HEK293 (cell line): ENCODE measurements around the gene NAA20.

Experiments
- BCL11A ChIP-seq: fragments of 450-650 bp; formaldehyde crosslinking; IDR thresholded peaks from 2 replicates; pipeline ENCODE4 v1.5.1; 2016; ENCODE audit warnings: low read depth, missing biosample characterization, missing genetic modification characterization
- BCL6B ChIP-seq: fragments of 450-650 bp; formaldehyde crosslinking; IDR thresholded peaks from 2 replicates; pipeline ENCODE4 v1.5.1; 2017; ENCODE audit warnings: missing biosample characterization, missing genetic modification characterization
- GFI1B ChIP-seq: fragments of 450-650 bp; formaldehyde crosslinking; IDR thresholded peaks from 2 replicates; pipeline ENCODE4 v1.5.1; 2016; ENCODE audit warnings: missing biosample characterization, missing genetic modification characterization
- GLIS1 ChIP-seq: fragments of 450-650 bp; formaldehyde crosslinking; IDR thresholded peaks from 2 replicates; pipeline ENCODE4 v1.5.1; 2016; ENCODE audit warnings: missing biosample characterization, missing genetic modification characterization
- HOXA7 ChIP-seq: sonication (generic); formaldehyde crosslinking; IDR thresholded peaks from 2 replicates; pipeline ENCODE4 v1.8.1; 2022; ENCODE audit warnings: missing genetic modification reagents, borderline replicate concordance
- KLF16 ChIP-seq: fragments of 450-650 bp; formaldehyde crosslinking; IDR thresholded peaks from 2 replicates; pipeline ENCODE4 v1.5.1; 2017; ENCODE audit warnings: missing biosample characterization, missing genetic modification characterization
- KLF7 ChIP-seq: fragments of 450-650 bp; formaldehyde crosslinking; IDR thresholded peaks from 2 replicates; pipeline ENCODE4 v1.5.1; 2016; ENCODE audit warnings: missing biosample characterization, missing genetic modification characterization, borderline replicate concordance
- MEIS1 ChIP-seq: sonication (generic); formaldehyde crosslinking; IDR thresholded peaks from 2 replicates; pipeline ENCODE4 v1.8.1; 2022; ENCODE audit warnings: missing genetic modification reagents, mild to moderate bottlenecking, borderline replicate concordance
- SALL2 ChIP-seq: fragments of 450-650 bp; formaldehyde crosslinking; IDR thresholded peaks from 2 replicates; pipeline ENCODE4 v1.5.0; 2017; ENCODE audit warnings: missing biosample characterization, mild to moderate bottlenecking, missing genetic modification characterization, borderline replicate concordance
- SETDB1 ChIP-seq: IDR thresholded peaks from one replicate; pipeline ENCODE4 v1.6.1; 2017; ENCODE audit warnings: mild to moderate bottlenecking, low read length, moderate library complexity, mixed read lengths; ENCODE audit not compliant: insufficient read length
- ZBTB17 ChIP-seq: fragments of 450-650 bp; formaldehyde crosslinking; IDR thresholded peaks from 2 replicates; pipeline ENCODE4 v1.5.1; 2016; ENCODE audit warnings: missing biosample characterization, missing genetic modification characterization
- ZEB2 ChIP-seq: fragments of 450-650 bp; formaldehyde crosslinking; IDR thresholded peaks from 2 replicates; pipeline ENCODE4 v1.5.1; 2016; ENCODE audit warnings: missing biosample characterization, missing genetic modification characterization
- ZNF239 ChIP-seq: fragments of 450-650 bp; formaldehyde crosslinking; IDR thresholded peaks from 2 replicates; pipeline ENCODE4 v1.5.1; 2016; ENCODE audit warnings: missing biosample characterization, missing genetic modification characterization
- ZNF302 ChIP-seq: fragments of 450-650 bp; formaldehyde crosslinking; IDR thresholded peaks from 2 replicates; pipeline ENCODE4 v1.5.1; 2016; ENCODE audit warnings: missing biosample characterization, missing genetic modification characterization, low read depth
- ZNF416 ChIP-seq: fragments of 450-650 bp; formaldehyde crosslinking; IDR thresholded peaks from 2 replicates; pipeline ENCODE4 v1.5.1; 2016; ENCODE audit warnings: missing biosample characterization, missing genetic modification characterization
- ZNF449 ChIP-seq: fragments of 450-650 bp; formaldehyde crosslinking; IDR thresholded peaks from 2 replicates; pipeline ENCODE4 v1.5.1; 2017; ENCODE audit warnings: missing biosample characterization, mild to moderate bottlenecking, missing genetic modification characterization, moderate library complexity
- ZNF529 ChIP-seq: fragments of 450-650 bp; formaldehyde crosslinking; IDR thresholded peaks from 2 replicates; pipeline ENCODE4 v1.5.1; 2017; ENCODE audit warnings: missing genetic modification characterization, missing biosample characterization; ENCODE audit not compliant: insufficient replicate concordance
- ZNF530 ChIP-seq: fragments of 450-650 bp; formaldehyde crosslinking; IDR thresholded peaks from 2 replicates; pipeline ENCODE4 v1.5.1; 2016; ENCODE audit warnings: low read depth, missing biosample characterization, missing genetic modification characterization
- ZNF555 ChIP-seq: fragments of 450-650 bp; formaldehyde crosslinking; conservative IDR thresholded peaks from 2 replicates; pipeline ENCODE4 v1.5.1; 2017; ENCODE audit warnings: missing biosample characterization, mild to moderate bottlenecking, missing genetic modification characterization, inconsistent platforms
- ZNF624 ChIP-seq: fragments of 450-650 bp; formaldehyde crosslinking; IDR thresholded peaks from 2 replicates; pipeline ENCODE4 v1.5.1; 2017; ENCODE audit warnings: missing biosample characterization, missing genetic modification characterization
- ZNF785 ChIP-seq: fragments of 450-650 bp; formaldehyde crosslinking; IDR thresholded peaks from 2 replicates; pipeline ENCODE4 v1.5.1; 2016; ENCODE audit warnings: missing biosample characterization, missing genetic modification characterization
- ZNF792 ChIP-seq: fragments of 450-650 bp; formaldehyde crosslinking; IDR thresholded peaks from 2 replicates; pipeline ENCODE4 v1.5.1; 2016; ENCODE audit warnings: missing biosample characterization, missing genetic modification characterization
- ZNF837 ChIP-seq: fragments of 450-650 bp; formaldehyde crosslinking; IDR thresholded peaks from 2 replicates; pipeline ENCODE4 v1.5.1; 2016; ENCODE audit warnings: missing biosample characterization, missing genetic modification characterization
- ZNF843 ChIP-seq: fragments of 450-650 bp; formaldehyde crosslinking; IDR thresholded peaks from 2 replicates; pipeline ENCODE4 v1.5.1; 2016; ENCODE audit warnings: missing biosample characterization, missing genetic modification characterization
- ZSCAN16 ChIP-seq: fragments of 450-650 bp; formaldehyde crosslinking; IDR thresholded peaks from 2 replicates; pipeline ENCODE4 v1.5.1; 2016; ENCODE audit warnings: missing biosample characterization, missing genetic modification characterization
- TF ChIP-seq, protein P1 (sequence below): sonication (generic); formaldehyde crosslinking; IDR thresholded peaks from 2 replicates; pipeline ENCODE4 v1.8.1; 2022; ENCODE audit warnings: mild to moderate bottlenecking, moderate library complexity, missing genetic modification reagents
- TF ChIP-seq, protein P2 (sequence below): fragments of 450-650 bp; formaldehyde crosslinking; IDR thresholded peaks from 2 replicates; pipeline ENCODE4 v1.5.1; 2016; ENCODE audit warnings: missing biosample characterization, missing genetic modification characterization
- TF ChIP-seq, protein P3 (sequence below): fragments of 450-650 bp; formaldehyde crosslinking; IDR thresholded peaks from 2 replicates; pipeline ENCODE4 v1.5.1; 2016; ENCODE audit warnings: missing biosample characterization, missing genetic modification characterization
- TF ChIP-seq, protein P4 (sequence below): fragments of 450-650 bp; formaldehyde crosslinking; IDR thresholded peaks from 2 replicates; pipeline ENCODE4 v1.5.1; 2016; ENCODE audit warnings: missing biosample characterization, missing genetic modification characterization
- TF ChIP-seq, protein P5 (sequence below): fragments of 450-650 bp; formaldehyde crosslinking; IDR thresholded peaks from 2 replicates; pipeline ENCODE4 v1.5.1; 2016; ENCODE audit warnings: missing biosample characterization, missing genetic modification characterization

Gene NAA20

DNA sequence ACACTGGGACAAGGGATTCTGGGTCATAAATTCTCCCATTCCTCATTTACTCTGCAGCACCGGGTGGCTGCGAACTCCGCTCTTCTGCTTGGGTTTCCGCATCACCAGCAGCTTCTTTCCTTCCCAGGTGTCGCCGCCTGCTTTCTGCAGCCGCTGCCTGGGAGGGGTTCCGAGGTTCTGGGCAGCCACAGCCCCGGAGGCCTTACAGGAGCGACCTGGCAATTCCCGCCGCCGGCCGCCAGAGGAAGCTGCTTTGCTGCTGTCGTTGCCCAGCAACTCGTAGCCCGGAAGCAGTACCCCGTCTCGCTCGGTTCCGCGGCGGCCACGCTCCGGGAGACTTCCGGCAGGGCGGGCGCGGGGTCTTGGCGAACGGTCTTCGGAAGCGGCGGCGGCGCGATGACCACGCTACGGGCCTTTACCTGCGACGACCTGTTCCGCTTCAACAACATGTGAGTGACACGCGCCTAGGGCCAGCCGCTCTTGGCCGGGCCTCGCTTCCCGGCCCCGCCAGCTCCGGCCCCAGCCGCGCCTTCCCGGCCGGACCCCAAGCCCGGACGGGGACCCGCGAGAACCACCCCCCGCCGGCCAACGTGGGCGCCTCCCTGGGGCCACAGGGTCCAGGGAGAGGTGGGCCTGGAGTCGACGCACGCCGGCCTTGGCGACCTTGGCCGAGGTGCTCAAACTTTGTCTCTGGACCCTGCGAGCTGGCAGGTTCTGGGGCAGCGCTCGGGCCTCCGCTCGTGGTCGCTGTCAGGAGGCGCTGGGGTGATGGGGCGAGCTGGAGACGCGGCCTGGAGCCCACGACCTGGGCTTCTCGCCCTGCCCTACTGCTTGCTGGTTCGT, at the start of gene NAA20 (continued):
- TF ChIP-seq ZNF449 (tag by site-specific recombination) = no peak
- TF ChIP-seq BCL6B = no peak
- TF ChIP-seq ZNF416 (tag by site-specific recombination) = no peak
- TF ChIP-seq, protein P1, sequence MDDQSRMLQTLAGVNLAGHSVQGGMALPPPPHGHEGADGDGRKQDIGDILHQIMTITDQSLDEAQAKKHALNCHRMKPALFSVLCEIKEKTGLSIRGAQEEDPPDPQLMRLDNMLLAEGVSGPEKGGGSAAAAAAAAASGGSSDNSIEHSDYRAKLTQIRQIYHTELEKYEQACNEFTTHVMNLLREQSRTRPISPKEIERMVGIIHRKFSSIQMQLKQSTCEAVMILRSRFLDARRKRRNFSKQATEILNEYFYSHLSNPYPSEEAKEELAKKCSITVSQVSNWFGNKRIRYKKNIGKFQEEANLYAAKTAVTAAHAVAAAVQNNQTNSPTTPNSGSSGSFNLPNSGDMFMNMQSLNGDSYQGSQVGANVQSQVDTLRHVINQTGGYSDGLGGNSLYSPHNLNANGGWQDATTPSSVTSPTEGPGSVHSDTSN = peak; percentile 58; the same call in 1 of the 2 replicates
- no peak for TF ChIP-seq ZNF792
- TF ChIP-seq ZNF555 (tag by site-specific recombination) = no peak
- TF ChIP-seq KLF16 (tag by site-specific recombination) = no peak; the same call in 1 of the 2 replicates
- peak; percentile 85; the same call in 1 of the 2 replicates for TF ChIP-seq ZEB2
- no peak for TF ChIP-seq ZNF624 (tag by site-specific recombination)
- TF ChIP-seq ZNF529 (tag by site-specific recombination) = no peak
- peak; percentile 74 for TF ChIP-seq ZBTB17
- TF ChIP-seq GFI1B (tag by site-specific recombination) = no peak
- TF ChIP-seq ZNF785 (tag by site-specific recombination) = no peak
- no peak for TF ChIP-seq BCL11A
- no peak for TF ChIP-seq ZNF302 (tag by site-specific recombination)
- no peak for TF ChIP-seq MEIS1
- TF ChIP-seq ZNF239 = no peak
- TF ChIP-seq, protein P2, sequence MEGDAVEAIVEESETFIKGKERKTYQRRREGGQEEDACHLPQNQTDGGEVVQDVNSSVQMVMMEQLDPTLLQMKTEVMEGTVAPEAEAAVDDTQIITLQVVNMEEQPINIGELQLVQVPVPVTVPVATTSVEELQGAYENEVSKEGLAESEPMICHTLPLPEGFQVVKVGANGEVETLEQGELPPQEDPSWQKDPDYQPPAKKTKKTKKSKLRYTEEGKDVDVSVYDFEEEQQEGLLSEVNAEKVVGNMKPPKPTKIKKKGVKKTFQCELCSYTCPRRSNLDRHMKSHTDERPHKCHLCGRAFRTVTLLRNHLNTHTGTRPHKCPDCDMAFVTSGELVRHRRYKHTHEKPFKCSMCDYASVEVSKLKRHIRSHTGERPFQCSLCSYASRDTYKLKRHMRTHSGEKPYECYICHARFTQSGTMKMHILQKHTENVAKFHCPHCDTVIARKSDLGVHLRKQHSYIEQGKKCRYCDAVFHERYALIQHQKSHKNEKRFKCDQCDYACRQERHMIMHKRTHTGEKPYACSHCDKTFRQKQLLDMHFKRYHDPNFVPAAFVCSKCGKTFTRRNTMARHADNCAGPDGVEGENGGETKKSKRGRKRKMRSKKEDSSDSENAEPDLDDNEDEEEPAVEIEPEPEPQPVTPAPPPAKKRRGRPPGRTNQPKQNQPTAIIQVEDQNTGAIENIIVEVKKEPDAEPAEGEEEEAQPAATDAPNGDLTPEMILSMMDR (tag by site-specific recombination) = peak; percentile 91
- TF ChIP-seq, protein P3, sequence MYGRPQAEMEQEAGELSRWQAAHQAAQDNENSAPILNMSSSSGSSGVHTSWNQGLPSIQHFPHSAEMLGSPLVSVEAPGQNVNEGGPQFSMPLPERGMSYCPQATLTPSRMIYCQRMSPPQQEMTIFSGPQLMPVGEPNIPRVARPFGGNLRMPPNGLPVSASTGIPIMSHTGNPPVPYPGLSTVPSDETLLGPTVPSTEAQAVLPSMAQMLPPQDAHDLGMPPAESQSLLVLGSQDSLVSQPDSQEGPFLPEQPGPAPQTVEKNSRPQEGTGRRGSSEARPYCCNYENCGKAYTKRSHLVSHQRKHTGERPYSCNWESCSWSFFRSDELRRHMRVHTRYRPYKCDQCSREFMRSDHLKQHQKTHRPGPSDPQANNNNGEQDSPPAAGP (tag by site-specific recombination) = peak; percentile 3; the same call in 1 of the 2 replicates
- no peak for TF ChIP-seq ZNF530
- no peak for TF ChIP-seq HOXA7 (CRISPR knock-in tag)
- TF ChIP-seq GLIS1 (tag by site-specific recombination) = peak; percentile 90
- 0 out of 2 replicates have a peak, but pooled peaks have one; percentile 28 for TF ChIP-seq ZSCAN16
- no peak for TF ChIP-seq SALL2 (tag by site-specific recombination)
- TF ChIP-seq ZNF837 = no peak
- TF ChIP-seq, protein P4, sequence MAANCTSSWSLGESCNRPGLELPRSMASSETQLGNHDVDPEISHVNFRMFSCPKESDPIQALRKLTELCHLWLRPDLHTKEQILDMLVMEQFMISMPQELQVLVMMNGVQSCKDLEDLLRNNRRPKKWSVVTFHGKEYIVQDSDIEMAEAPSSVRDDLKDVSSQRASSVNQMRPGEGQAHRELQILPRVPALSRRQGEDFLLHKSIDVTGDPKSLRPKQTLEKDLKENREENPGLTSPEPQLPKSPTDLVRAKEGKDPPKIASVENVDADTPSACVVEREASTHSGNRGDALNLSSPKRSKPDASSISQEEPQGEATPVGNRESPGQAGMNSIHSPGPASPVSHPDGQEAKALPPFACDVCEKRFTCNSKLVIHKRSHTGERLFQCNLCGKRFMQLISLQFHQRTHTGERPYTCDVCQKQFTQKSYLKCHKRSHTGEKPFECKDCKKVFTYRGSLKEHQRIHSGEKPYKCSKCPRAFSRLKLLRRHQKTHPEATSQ (tag by site-specific recombination) = no peak
- TF ChIP-seq SETDB1 = no peak
- TF ChIP-seq ZNF843 = no peak
- TF ChIP-seq KLF7 (tag by site-specific recombination) = no peak; the same call in 1 of the 2 replicates
- TF ChIP-seq, protein P5, sequence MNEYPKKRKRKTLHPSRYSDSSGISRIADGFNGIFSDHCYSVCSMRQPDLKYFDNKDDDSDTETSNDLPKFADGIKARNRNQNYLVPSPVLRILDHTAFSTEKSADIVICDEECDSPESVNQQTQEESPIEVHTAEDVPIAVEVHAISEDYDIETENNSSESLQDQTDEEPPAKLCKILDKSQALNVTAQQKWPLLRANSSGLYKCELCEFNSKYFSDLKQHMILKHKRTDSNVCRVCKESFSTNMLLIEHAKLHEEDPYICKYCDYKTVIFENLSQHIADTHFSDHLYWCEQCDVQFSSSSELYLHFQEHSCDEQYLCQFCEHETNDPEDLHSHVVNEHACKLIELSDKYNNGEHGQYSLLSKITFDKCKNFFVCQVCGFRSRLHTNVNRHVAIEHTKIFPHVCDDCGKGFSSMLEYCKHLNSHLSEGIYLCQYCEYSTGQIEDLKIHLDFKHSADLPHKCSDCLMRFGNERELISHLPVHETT (tag by site-specific recombination) = 0 out of 2 replicates have a peak, but pooled peaks have one; percentile 46
